Large intestine (tissue), 3 donors: ENCODE measurements around the gene AUH. TPM values are rescaled to one million over a fixed set of nuclear protein-coding genes. Genes with fewer than 3 reads are reported as not detected.

ENCODE experiments used
- DNase-seq, 2 donors: peaks; one replicate each; pipeline versions ENCODE4 v3.0.0 to v3.0.0-alpha.2; 2013
- H3K27ac ChIP-seq: one replicate; pipeline ENCODE4 v1.5.1; 2013; ENCODE audit warnings: low read length
- H3K27me3 ChIP-seq: 2 replicates; pipeline ENCODE4 v1.6.1; 2013; ENCODE audit warnings: low read length; ENCODE audit not compliant: control insufficient read depth, insufficient read depth
- H3K36me3 ChIP-seq: 2 replicates; pipeline ENCODE4 v1.6.1; 2013; ENCODE audit warnings: low read length; ENCODE audit not compliant: control insufficient read depth, insufficient read depth
- H3K4me1 ChIP-seq: one replicate; pipeline ENCODE4 v1.6.1; 2013; ENCODE audit warnings: low read length; ENCODE audit not compliant: control insufficient read depth, insufficient read depth
- H3K4me3 ChIP-seq: one replicate; pipeline ENCODE4 v1.5.1; 2013; ENCODE audit warnings: low read length
- H3K9me3 ChIP-seq: one replicate; pipeline ENCODE4 v1.6.1; 2013; ENCODE audit warnings: mild to moderate bottlenecking, low read depth, low read length, moderate library complexity; ENCODE audit not compliant: control insufficient read depth
- WGBS: methylation state at CpG from one replicate; pipeline ENCODE4 v1.1.5; 2013; ENCODE audit warnings: low lambda C conversion rate; ENCODE audit not compliant: insufficient coverage; 5-methylcytosine and 5-hydroxymethylcytosine counted together
- polyA plus RNA-seq: library from polyadenylated mRNA; unstranded; fragments of 120-200 nt; gene quantifications from one replicate; pipeline ENCODE4 v1.2.1, GENCODE V29; 2013

The AUH gene
- polyA plus RNA-seq, 1 donor, result 29.6 TPM

DNA sequence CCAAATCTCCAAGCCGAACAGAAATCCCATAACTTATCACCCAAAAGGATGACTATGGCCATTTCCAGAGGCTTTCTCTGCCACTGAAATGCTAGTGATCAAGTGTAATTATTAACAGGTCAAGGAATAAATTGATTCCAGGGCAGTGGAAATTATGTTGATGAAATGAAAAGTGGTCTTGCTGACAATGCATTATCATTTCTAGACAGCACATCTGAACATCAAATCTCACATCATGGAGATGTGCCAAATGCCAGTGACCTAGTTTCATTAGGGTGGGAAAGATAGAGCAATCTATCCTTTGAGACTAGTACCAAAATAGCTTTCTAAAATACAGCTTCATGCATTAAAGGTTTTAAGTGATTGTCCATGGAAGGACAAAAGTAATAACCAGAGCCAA is 86.1 kb downstream of the AUH start:
- Histone ChIP-seq H3K36me3 (no peaks in the 10 kb centered on the region), H3K4me1 (peaks cover 5% of the 10 kb centered on the region), H3K27me3 (no peaks in the 10 kb centered on the region), H3K4me3 (no peak overlapping the region), H3K27ac (no peak overlapping the region), H3K9me3 (no peaks in the 10 kb centered on the region)
- no CpG with 5 or more reads among the region's 1 CpG for WGBS
- DNase-seq, result no peak

DNA sequence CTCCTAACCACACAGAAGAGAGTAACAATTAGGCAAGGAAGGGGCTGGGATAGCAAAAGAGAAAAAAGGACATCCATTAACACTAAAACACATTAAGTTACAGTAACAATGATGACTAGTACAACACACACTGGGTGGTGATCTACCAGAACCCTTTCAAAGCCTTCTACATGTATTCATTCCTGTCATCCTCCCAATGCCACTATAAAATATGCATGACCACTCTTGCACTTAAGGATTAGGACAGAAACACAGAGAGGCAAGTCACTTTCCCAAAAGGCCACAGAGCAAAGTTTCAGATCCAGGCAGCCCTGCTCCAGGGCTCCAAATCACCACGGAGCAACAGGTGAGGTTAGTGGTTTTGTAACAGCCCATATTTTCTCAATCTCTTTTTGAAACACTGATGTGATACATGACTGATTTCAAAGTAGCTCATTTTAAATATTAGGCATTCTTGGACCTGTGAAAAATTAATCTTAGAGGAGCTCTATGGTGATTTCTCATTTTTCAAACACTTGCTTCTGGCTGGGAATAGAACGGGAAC is 86.7 kb downstream of the AUH start:
- Histone ChIP-seq H3K27ac (no peak overlapping the region), H3K4me1 (peaks cover 7% of the 10 kb centered on the region), H3K4me3 (no peak overlapping the region), H3K36me3 (no peaks in the 10 kb centered on the region), H3K27me3 (no peaks in the 10 kb centered on the region), H3K9me3 (no peaks in the 10 kb centered on the region)
- no CpG with 5 or more reads among the region's 2 CpGs for WGBS
- DNase-seq, result no peak

DNA sequence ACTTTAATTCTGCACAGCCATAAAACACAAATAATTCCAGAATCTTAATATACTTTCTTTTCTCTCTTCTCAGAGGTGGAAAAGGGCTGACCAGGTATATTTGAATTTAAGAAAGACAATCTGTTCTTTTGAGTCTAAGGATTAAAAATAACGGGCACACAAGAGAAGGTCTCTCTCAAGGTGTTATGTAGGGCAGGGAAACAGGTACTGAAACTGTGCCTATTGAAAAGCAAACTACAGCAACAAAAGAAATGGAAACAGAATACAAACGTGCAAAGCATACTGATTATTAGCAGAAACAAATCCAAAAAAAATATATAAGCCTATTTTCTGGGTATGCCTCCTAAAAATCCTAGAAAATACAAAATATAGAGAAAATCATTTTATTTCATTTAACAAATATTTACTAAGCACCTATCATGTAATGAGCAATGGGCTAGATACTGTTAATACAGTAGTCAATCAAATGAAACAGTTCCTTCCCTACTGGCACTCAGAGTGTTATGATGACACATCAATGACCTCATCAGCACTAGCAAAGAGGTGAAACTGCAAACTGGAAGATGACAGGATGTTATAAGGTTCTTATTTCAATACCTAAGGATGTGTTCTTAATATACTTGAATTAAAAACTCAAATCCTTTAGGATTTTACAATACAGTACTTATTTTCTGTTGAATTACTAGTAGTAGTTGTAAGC is 87.7 kb downstream of the AUH start:
- peaks cover 9% of the 10 kb centered on the region for H3K4me1 ChIP-seq
- no peak overlapping the region for H3K4me3 ChIP-seq
- 100% methylated on average over 1 of the region's 2 CpGs for WGBS
- no peaks in the 10 kb centered on the region for H3K9me3 ChIP-seq
- no peaks in the 10 kb centered on the region for H3K36me3 ChIP-seq
- H3K27ac ChIP-seq, result no peak overlapping the region
- H3K27me3 ChIP-seq, result no peaks in the 10 kb centered on the region
- peak; percentile 7 to 38 for DNase-seq

DNA sequence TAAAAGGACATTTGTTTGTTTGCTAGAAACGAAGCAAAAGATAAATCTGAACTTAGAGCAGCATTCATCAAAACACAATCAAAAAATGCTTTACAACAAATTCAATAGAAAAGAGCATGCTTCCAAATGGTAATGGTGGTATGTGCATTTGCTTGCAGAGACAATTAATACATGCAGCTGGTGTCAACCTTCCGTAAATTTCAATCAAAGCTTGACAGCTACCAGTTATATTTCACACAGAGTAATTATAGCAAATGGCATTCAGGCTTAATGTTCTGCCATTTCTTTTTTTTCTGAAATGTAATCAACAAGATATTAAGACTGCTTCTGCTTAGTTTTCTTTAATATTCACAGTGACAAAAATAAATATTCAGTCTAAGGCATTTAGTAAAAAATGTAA is 90.6 kb downstream of the AUH start:
- no peaks in the 10 kb centered on the region for H3K27me3 ChIP-seq
- no peak overlapping the region for H3K27ac ChIP-seq
- H3K4me3 ChIP-seq, result no peak overlapping the region
- peaks cover 23% of the 10 kb centered on the region for H3K4me1 ChIP-seq
- DNase-seq, result no peak
- no peaks in the 10 kb centered on the region for H3K9me3 ChIP-seq
- 100% methylated on average over 1 of the region's 2 CpGs for WGBS
- H3K36me3 ChIP-seq, result no peaks in the 10 kb centered on the region

DNA sequence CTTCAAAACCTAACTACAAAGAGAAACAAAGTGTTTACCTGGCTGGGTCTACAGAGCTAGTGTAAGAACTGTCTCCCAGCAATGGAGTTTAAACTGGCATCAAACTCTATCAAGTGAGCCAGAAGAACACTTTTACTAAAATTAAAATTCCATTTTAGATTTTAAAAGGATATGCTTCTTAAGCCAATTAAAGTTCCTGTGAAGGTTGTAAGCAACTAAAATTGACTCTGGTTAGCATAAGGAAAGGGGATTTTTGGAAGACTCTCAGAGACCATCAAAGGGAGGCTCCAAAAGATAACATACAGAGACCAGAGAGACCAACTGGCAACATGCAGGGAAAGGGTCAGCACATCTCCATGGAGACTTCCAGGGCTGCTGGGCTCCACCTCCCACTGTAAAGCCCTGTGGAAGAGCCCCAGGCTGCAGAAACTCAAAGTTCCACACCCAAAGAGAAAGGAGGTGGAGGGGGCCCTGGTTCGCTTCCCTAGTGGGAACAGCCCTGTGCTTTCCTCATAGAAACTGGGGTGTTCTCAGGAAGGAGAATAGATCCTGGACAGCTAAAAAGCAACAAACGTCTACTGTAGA is 91.7 kb downstream of the AUH start:
- H3K4me1 ChIP-seq, result peaks cover 31% of the 10 kb centered on the region
- H3K4me3 ChIP-seq, result no peak overlapping the region
- no peaks in the 10 kb centered on the region for H3K36me3 ChIP-seq
- H3K27ac ChIP-seq, result no peak overlapping the region
- H3K9me3 ChIP-seq, result no peaks in the 10 kb centered on the region
- WGBS, result no CpG with 5 or more reads among the region's 2 CpGs
- DNase-seq, result no peak
- no peaks in the 10 kb centered on the region for H3K27me3 ChIP-seq

DNA sequence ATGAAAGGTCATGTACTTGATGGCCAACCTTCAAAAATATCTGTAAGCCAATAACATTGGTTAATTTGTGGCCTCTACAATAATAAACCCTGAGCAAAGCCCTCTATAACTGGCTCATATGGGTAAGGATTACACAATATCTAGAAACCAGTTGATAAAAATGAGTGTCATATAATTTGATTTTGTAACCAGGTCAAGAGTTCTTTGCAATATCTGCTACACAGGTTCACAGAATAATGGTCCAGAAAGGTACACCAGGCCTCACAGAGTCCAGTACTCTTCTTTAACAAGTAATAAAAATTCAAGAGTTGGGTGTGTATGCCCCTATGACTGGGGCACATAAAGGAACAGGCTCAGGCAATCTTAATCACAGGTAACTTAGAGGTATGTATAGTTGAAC is 95.3 kb downstream of the AUH start:
- DNase-seq, result peak; percentile 81 to 93
- Histone ChIP-seq H3K36me3 (no peaks in the 10 kb centered on the region), H3K4me1 (peaks cover 26% of the 10 kb centered on the region), H3K4me3 (no peak overlapping the region), H3K27ac (peak overlapping the region; percentile 81), H3K9me3 (no peaks in the 10 kb centered on the region), H3K27me3 (no peaks in the 10 kb centered on the region)

DNA sequence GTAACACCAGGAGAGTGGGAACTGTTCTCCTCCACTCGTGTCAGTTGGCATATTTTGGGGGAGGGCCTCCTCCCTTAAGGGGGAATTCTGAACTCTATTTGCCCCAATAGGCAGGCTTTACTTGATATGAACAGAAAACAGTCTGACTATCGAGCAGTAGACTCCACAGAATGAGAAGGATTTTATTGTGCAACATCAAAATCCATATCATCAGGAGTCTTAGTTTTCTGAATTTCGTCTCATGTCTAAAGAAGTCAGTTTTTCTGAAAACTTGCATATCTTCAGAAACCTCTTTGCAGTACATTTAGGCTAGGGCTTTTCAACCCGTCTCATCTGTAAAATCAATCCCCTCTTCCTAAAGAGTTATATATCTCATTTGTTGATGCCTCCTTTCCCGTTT is 96.2 kb downstream of the AUH start:
- WGBS, result 96% methylated on average over 3 of the region's 5 CpGs

DNA sequence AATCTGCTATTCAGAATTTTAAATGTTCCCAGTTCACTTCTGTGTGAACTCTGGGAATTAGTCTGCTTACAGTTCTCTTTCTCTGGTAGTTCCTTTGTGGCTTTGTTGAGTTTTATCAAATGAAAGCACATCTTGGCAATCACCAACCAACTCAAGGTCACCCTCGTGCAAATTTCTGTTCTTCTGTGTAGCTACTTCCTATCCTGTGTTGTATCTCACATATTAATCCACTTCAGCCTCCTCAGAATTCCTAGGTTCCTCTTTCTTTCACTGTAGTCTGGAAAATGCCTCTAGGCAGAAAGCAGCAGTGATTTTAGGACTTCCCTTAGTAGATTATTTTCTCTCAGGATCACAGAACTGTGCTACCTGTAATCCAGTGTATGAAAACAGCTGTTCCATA is 100.3 kb downstream of the AUH start:
- WGBS, result no CpG with 5 or more reads among the region's 1 CpG
- DNase-seq, result no peak
- no peak overlapping the region for H3K4me3 ChIP-seq
- H3K27me3 ChIP-seq, result no peaks in the 10 kb centered on the region
- peaks cover 7% of the 10 kb centered on the region for H3K4me1 ChIP-seq
- H3K27ac ChIP-seq, result no peak overlapping the region
- H3K36me3 ChIP-seq, result no peaks in the 10 kb centered on the region
- no peaks in the 10 kb centered on the region for H3K9me3 ChIP-seq

More for the DNA sequence above, 96.2 kb downstream of the AUH start:
- no peaks in the 10 kb centered on the region for H3K27me3 ChIP-seq
- H3K4me1 ChIP-seq, result peaks cover 26% of the 10 kb centered on the region
- no peaks in the 10 kb centered on the region for H3K9me3 ChIP-seq
- H3K27ac ChIP-seq, result peak overlapping the region; percentile 57
- no peak overlapping the region for H3K4me3 ChIP-seq
- H3K36me3 ChIP-seq, result no peaks in the 10 kb centered on the region
- DNase-seq, result peak in 1 of 2 donors; percentile 24

DNA sequence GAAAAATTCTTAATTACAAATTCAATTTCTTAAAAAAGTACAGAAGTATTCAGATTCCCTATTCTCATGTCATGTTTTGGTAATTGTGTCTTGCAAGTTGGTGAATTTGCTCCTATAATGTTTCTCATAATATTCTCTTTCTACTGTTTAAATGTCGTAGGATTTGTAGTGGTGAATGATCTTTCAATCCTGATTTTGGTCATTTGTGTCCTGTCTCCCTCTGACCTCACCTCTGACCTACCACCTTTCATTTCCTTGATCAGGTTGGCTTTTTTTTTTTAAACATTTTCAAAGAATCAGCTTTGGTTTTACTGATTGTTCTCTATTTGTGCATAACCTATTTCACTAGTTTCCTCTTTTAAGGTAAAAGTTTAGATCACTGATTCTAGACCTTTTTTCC is 102.6 kb downstream of the AUH start:
- H3K9me3 ChIP-seq, result no peaks in the 10 kb centered on the region
- H3K27me3 ChIP-seq, result no peaks in the 10 kb centered on the region
- H3K4me1 ChIP-seq, result no peaks in the 10 kb centered on the region
- DNase-seq, result no peak
- no peak overlapping the region for H3K4me3 ChIP-seq
- no peak overlapping the region for H3K27ac ChIP-seq
- WGBS, result 100% methylated on average over 1 of the region's 1 CpG
- H3K36me3 ChIP-seq, result no peaks in the 10 kb centered on the region

DNA sequence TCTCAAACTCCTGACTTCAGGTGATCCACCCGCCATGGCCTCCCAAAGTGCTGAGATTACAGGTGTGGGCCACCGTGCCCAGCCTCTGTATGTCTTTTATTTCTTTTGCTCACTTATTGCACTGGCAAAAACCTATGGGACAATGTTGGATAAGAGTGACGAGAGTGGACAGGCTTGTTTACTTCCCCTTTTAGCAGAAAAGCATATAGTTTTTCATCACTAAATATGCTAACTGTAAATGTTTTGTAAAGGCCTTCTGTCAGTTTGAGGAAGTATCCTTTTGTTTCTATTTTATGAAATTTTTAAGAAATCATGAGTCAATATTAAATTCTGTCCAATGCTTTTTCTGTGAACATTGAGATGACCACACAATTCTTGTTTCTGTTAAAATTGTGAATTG is 103.3 kb downstream of the AUH start:
- no peaks in the 10 kb centered on the region for H3K4me1 ChIP-seq
- H3K4me3 ChIP-seq, result no peak overlapping the region
- no peaks in the 10 kb centered on the region for H3K27me3 ChIP-seq
- DNase-seq, result no peak
- no peaks in the 10 kb centered on the region for H3K36me3 ChIP-seq
- H3K9me3 ChIP-seq, result no peaks in the 10 kb centered on the region
- WGBS, result 100% methylated on average over 1 of the region's 3 CpGs
- H3K27ac ChIP-seq, result no peak overlapping the region

DNA sequence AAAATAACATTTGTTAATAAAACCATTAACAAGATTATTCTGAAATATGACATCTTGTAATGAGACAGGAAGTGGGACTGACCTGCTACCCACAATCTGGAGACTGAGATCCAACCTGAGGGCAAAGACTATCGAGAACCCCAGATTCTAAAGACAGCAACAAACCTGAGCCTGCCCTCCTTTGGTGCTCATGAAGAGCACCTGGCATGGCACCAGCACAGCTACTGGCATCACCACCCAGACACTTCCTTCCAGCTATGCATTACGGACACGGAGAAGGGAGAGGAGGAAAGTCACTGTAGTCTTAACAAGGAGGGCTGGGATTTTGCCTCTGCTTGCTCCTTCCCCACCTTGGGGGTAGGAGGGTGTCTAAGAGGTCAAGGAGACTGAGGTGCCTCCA is 105.5 kb downstream of the AUH start:
- H3K27me3 ChIP-seq, result no peaks in the 10 kb centered on the region
- H3K4me1 ChIP-seq, result no peaks in the 10 kb centered on the region
- no peak for DNase-seq
- H3K27ac ChIP-seq, result no peak overlapping the region
- no peak overlapping the region for H3K4me3 ChIP-seq
- H3K36me3 ChIP-seq, result no peaks in the 10 kb centered on the region
- WGBS, result no CpG with 5 or more reads among the region's 3 CpGs
- no peaks in the 10 kb centered on the region for H3K9me3 ChIP-seq
